K562 (cell line): ENCODE results near the gene JPT2. TPM values are rescaled to one million over a fixed set of nuclear protein-coding genes. Genes with fewer than 3 reads are reported as not detected.

ENCODE experiments used
- ARID3B ChIP-seq: fragments of 250-450 bp; sonication (Bioruptor Pico); IDR thresholded peaks from 2 replicates; pipeline ENCODE4 v1.4.0; 2020; ENCODE audit warnings: borderline replicate concordance
- CHD4 ChIP-seq: fragments of 200-600 bp; sonication (generic); IDR thresholded peaks from 3 replicates; pipeline ENCODE4 v1.6.1; 2012; ENCODE audit warnings: low read depth, mild to moderate bottlenecking, mixed read lengths, low read length, inconsistent platforms; ENCODE audit not compliant: insufficient read depth, insufficient replicate concordance, poor library complexity, severe bottlenecking
- GABPB2 ChIP-seq: fragments of 250-450 bp; sonication (Bioruptor Pico); conservative IDR thresholded peaks from 2 replicates; pipeline ENCODE4 v1.5.1; 2021; ENCODE audit warnings: mild to moderate bottlenecking
- HNRNPUL1 ChIP-seq: fragments of 200-400 bp; formaldehyde crosslinking; IDR thresholded peaks from 2 replicates; pipeline ENCODE4 v1.6.1; 2017; ENCODE audit warnings: low read length
- IRF2 ChIP-seq: sonication (generic); formaldehyde crosslinking; IDR thresholded peaks from 2 replicates; pipeline ENCODE4 v1.8.1; 2022; ENCODE audit warnings: mild to moderate bottlenecking, missing genetic modification reagents
- NCOA4 ChIP-seq: fragments of 450-650 bp; IDR thresholded peaks from 2 replicates; pipeline ENCODE4 v1.6.1; 2018; ENCODE audit warnings: mild to moderate bottlenecking; ENCODE audit not compliant: partially characterized antibody
- NR1H2 ChIP-seq: sonication (generic); formaldehyde crosslinking; IDR thresholded peaks from 2 replicates; pipeline ENCODE4 v1.4.0; 2020; ENCODE audit warnings: mild to moderate bottlenecking, missing genetic modification reagents
- NR2C1 ChIP-seq, 2 experiments: fragments of 450-650 bp; IDR thresholded peaks; 2 replicates each; pipeline ENCODE4 v1.6.1; 2017; ENCODE audit warnings: mild to moderate bottlenecking in 2 of 2, antibody characterized with exemption in 1 of 2, inconsistent platforms in 1 of 2, missing compliant biosample characterization in 1 of 2, missing genetic modification characterization in 1 of 2
- NUFIP1 ChIP-seq: fragments of 450-650 bp; IDR thresholded peaks from 2 replicates; pipeline ENCODE4 v1.6.1; 2018; ENCODE audit not compliant: partially characterized antibody
- OTX1 ChIP-seq: fragments of 450-650 bp; formaldehyde crosslinking; IDR thresholded peaks from 2 replicates; pipeline ENCODE4 v1.4.0; 2022; ENCODE audit warnings: mild to moderate bottlenecking
- SMARCE1 ChIP-seq: fragments of 450-650 bp; IDR thresholded peaks from 2 replicates; pipeline ENCODE4 v1.7.1; 2016; ENCODE audit warnings: mild to moderate bottlenecking
- ZEB2 ChIP-seq: fragments of 450-650 bp; IDR thresholded peaks from 2 replicates; pipeline ENCODE4 v1.6.1; 2016
- ZNF668 ChIP-seq: fragments of 250-450 bp; sonication (Bioruptor Pico); IDR thresholded peaks from 2 replicates; pipeline ENCODE4 v1.8.0; 2022; ENCODE audit warnings: mild to moderate bottlenecking, inconsistent platforms
- polyA plus RNA-seq, 8 experiments: library from polyadenylated mRNA; depleted of rRNA in 4 of 8; stranded (reverse) in 5 of 8; unstranded in 3 of 8; fragments of >200 nt; fragmentation: Nextera tagmentation in 2 of 8; fragmentation: Illumina TruSeq in 1 of 8; extraction: Ambion mirVana in 2 of 8; extraction: Trizol in 1 of 8; gene quantifications; 2 replicates each; pipeline versions ENCODE4 v1.2.1 to v1.2.3, GENCODE V29; 2011 to 2014; ENCODE audit warnings: inconsistent platforms in 1 of 8, missing spikeins in 1 of 8
- total RNA-seq, 7 experiments: library from RNA; depleted of rRNA in 6 of 7; stranded (reverse); fragments of >200 nt in 6 of 7; fragmentation: Illumina TruSeq in 2 of 7; extraction: Trizol in 2 of 7; gene quantifications; 2 replicates each; pipeline versions ENCODE4 v1.2.1 to v1.2.3, GENCODE V29; 2011 to 2021; ENCODE audit warnings: low replicate concordance in 1 of 7
- TF ChIP-seq, protein P1 (sequence below): fragments of 450-650 bp; IDR thresholded peaks from 2 replicates; pipeline ENCODE4 v1.6.1; 2016; ENCODE audit warnings: mild to moderate bottlenecking, moderate library complexity
- TF ChIP-seq, protein P2 (sequence below): sonication (generic); formaldehyde crosslinking; IDR thresholded peaks from 2 replicates; pipeline ENCODE4 v1.9.0; 2022; ENCODE audit warnings: mild to moderate bottlenecking, missing genetic modification reagents

JPT2 gene
- total and polyA plus RNA-seq, 9 of the 15 experiments (the other 6 are each of a cell fraction or from before 2014, with no cell fraction given), result 25.5 to 133 (median 106) TPM

GRCh38 chr16:1706386-1707192 is 28.5 kb downstream of the JPT2 start (continued):
- TF ChIP-seq ARID3B (CRISPR knock-in tag) (0 out of 2 replicates have a peak, but pooled peaks have one; percentile 26), SMARCE1 (no peak), ZEB2 (no peak), NR1H2 (CRISPR knock-in tag) (no peak), ZNF668 (CRISPR knock-in tag) (no peak), NUFIP1 (no peak), GABPB2 (no peak), NR2C1 (IDR thresholded peaks at IDR 0.05) (no peak), NR2C1 (tag; IDR thresholded peaks at IDR 0.05) (no peak), HNRNPUL1 (no peak), CHD4 (no peak), IRF2 (no peak), OTX1 (CRISPR knock-in tag) (no peak), NCOA4 (no peak)
- TF ChIP-seq, protein P1, sequence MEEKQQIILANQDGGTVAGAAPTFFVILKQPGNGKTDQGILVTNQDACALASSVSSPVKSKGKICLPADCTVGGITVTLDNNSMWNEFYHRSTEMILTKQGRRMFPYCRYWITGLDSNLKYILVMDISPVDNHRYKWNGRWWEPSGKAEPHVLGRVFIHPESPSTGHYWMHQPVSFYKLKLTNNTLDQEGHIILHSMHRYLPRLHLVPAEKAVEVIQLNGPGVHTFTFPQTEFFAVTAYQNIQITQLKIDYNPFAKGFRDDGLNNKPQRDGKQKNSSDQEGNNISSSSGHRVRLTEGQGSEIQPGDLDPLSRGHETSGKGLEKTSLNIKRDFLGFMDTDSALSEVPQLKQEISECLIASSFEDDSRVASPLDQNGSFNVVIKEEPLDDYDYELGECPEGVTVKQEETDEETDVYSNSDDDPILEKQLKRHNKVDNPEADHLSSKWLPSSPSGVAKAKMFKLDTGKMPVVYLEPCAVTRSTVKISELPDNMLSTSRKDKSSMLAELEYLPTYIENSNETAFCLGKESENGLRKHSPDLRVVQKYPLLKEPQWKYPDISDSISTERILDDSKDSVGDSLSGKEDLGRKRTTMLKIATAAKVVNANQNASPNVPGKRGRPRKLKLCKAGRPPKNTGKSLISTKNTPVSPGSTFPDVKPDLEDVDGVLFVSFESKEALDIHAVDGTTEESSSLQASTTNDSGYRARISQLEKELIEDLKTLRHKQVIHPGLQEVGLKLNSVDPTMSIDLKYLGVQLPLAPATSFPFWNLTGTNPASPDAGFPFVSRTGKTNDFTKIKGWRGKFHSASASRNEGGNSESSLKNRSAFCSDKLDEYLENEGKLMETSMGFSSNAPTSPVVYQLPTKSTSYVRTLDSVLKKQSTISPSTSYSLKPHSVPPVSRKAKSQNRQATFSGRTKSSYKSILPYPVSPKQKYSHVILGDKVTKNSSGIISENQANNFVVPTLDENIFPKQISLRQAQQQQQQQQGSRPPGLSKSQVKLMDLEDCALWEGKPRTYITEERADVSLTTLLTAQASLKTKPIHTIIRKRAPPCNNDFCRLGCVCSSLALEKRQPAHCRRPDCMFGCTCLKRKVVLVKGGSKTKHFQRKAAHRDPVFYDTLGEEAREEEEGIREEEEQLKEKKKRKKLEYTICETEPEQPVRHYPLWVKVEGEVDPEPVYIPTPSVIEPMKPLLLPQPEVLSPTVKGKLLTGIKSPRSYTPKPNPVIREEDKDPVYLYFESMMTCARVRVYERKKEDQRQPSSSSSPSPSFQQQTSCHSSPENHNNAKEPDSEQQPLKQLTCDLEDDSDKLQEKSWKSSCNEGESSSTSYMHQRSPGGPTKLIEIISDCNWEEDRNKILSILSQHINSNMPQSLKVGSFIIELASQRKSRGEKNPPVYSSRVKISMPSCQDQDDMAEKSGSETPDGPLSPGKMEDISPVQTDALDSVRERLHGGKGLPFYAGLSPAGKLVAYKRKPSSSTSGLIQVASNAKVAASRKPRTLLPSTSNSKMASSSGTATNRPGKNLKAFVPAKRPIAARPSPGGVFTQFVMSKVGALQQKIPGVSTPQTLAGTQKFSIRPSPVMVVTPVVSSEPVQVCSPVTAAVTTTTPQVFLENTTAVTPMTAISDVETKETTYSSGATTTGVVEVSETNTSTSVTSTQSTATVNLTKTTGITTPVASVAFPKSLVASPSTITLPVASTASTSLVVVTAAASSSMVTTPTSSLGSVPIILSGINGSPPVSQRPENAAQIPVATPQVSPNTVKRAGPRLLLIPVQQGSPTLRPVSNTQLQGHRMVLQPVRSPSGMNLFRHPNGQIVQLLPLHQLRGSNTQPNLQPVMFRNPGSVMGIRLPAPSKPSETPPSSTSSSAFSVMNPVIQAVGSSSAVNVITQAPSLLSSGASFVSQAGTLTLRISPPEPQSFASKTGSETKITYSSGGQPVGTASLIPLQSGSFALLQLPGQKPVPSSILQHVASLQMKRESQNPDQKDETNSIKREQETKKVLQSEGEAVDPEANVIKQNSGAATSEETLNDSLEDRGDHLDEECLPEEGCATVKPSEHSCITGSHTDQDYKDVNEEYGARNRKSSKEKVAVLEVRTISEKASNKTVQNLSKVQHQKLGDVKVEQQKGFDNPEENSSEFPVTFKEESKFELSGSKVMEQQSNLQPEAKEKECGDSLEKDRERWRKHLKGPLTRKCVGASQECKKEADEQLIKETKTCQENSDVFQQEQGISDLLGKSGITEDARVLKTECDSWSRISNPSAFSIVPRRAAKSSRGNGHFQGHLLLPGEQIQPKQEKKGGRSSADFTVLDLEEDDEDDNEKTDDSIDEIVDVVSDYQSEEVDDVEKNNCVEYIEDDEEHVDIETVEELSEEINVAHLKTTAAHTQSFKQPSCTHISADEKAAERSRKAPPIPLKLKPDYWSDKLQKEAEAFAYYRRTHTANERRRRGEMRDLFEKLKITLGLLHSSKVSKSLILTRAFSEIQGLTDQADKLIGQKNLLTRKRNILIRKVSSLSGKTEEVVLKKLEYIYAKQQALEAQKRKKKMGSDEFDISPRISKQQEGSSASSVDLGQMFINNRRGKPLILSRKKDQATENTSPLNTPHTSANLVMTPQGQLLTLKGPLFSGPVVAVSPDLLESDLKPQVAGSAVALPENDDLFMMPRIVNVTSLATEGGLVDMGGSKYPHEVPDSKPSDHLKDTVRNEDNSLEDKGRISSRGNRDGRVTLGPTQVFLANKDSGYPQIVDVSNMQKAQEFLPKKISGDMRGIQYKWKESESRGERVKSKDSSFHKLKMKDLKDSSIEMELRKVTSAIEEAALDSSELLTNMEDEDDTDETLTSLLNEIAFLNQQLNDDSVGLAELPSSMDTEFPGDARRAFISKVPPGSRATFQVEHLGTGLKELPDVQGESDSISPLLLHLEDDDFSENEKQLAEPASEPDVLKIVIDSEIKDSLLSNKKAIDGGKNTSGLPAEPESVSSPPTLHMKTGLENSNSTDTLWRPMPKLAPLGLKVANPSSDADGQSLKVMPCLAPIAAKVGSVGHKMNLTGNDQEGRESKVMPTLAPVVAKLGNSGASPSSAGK, result peak; percentile 86
- TF ChIP-seq, protein P2, sequence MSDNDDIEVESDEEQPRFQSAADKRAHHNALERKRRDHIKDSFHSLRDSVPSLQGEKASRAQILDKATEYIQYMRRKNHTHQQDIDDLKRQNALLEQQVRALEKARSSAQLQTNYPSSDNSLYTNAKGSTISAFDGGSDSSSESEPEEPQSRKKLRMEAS (CRISPR knock-in tag), result peak; percentile 69
